GM10847 (cell line): ENCODE results near the gene ABLIM2.

Source experiments
- POLR2A ChIP-seq: IDR thresholded peaks from 2 replicates; pipeline ENCODE4 v1.6.1; 2011; ENCODE audit not compliant: insufficient read length; ENCODE audit errors: extremely low read depth

ABLIM2 gene

DNA sequence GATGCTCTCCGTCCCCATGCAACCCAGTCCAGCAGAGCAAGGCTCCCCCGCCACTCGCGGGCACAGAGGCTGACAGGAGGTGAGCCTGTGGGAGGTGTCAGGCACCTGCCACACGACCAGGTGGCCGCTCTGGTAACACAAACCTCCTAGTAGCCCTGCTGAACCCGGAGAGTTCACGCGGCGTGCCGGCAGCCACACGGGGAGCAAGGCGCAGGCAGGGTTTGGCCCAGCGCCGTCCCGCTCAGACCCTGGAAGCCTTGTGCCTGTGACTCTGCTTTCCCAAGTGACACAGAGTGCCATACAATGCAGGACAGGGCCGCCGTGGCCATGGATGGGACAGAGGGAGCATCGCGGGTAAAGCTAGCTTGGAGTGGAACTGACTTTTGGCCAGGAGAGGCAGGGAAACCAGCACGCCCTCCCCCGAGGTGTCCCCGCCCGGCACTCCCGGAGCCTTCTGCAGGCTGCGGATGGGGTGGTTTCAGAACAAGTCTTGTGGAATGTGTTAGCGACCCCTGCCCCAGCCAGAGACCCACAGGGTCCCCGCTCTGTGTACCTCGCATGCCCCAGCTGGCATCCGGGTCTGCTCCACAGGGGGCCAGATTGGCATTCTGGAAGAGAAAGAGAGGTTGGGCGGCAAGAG, 174.2 kb downstream of the ABLIM2 start:
- TF ChIP-seq POLR2A, result no peak

DNA sequence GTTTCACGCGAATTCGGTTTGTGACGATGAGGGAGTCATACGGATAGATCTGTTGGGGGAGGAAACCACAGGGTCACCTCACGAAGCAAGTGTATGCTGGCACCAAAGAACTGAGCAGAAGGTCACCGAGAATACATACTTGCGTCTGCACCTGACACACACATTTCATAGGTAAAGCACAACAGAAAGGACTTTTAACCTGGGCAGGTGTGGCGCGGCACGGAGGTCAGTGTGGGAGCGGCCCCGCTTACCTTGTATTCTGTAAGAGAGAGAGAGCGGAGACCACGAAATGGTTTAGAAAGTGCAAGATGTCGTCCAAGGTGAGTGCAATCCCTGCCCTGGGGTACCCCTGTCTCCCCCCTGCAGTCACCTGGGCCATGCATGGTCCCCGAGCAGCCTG, 175.3 kb downstream of the ABLIM2 start:
- TF ChIP-seq POLR2A, result no peak

GRCh38 chr4:7981738-7982394, 176.7 kb downstream of the ABLIM2 start:
- TF ChIP-seq POLR2A, result no peak

DNA sequence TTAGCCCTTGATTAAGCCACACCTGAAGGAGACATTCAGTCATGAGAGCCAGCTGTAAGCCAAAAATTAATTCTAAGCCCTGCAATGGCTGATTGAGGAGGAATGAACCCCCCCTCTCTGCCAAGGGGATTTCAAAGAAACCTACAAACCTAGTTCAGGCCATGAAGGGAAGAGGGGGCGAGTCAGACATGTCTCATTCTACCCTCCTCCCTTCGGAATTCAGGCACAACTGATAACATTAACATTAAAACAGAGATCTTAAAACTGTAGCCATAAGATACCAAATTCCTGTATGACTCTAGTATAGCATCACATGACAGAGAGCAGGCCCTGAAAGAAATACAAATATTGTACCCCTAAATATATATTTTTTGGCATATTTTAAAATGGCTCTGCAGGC, 178.6 kb downstream of the ABLIM2 start:
- no peak for TF ChIP-seq POLR2A

GRCh38 chr4:7979652-7979968, 179.0 kb downstream of the ABLIM2 start:
- no peak for TF ChIP-seq POLR2A

DNA sequence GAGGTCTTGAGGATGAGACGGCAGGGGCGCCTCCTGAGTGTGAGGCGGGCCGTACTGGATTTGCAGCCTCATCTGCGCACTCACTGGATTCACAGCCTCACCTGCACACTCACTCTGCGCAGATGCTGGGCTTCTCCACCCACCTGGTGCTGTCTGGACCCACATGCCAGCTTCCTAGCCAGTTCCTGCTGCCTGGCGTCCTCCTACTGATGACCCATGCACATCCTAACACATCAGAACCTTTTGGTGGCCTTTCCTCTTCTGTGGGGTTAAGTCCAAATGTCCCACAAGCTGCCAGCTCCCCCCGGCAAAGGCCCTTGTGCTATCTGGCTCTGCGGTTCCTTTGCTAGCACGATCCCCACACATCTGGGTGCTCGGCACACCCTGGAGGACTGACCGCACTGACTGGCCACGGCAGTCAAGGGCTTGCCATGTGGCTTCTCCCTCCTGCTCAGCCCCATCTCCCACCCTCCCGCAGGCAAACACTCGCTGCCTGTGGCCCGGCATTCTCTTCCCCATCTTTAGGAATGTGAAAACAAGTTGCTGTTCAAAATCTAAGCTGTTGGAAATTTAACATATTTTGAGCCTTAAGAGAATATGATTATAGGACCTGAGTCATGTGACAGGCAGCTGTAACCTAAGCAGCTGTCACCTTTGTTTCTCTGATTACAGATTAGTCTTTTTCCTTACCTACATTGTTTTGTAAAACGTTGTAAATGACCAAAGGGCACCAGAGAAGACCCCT, 179.5 kb downstream of the ABLIM2 start:
- no peak for TF ChIP-seq POLR2A

DNA sequence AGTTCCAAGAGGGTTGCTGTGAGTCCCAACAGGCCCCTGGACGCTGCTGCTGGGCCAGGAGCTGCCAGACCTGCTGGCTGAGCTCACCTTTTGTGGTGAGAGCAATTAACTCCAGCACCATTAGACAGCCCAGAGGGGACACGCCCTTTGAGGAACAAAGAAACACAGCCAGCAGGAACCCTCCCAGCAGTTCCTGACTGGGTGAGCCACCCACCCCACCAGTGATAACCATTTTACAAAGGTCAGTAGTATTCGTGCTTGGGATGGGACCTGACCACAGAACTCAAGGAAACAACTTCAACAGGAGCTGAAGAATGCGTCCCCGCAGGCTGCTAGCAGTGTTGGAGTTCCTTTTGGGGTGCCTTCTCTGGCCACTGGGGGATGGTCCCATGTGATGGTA, 180.1 kb downstream of the ABLIM2 start:
- no peak for TF ChIP-seq POLR2A

- TF ChIP-seq POLR2A, result no peak
These were observed 182.0 kb downstream of the ABLIM2 start for GRCh38 chr4:7976634-7977033.

DNA sequence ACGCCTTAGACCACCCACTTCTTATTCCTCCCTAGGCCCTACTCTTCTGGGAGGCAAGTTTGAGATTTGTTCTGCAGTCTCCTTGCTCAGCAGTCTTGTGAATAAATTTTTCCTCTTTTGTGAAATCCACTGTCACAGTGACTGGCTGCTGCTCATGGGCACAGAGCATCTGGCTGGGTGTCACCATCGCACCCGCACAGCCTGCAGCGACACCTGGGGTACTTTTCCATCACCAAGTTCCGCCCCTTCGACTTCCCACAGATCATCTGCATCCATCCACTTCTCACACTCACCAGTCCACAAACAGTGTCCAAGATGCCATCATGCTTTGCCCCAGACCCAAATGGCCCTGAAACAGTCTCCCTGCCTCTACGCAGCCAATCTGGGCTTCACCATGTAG, 182.6 kb downstream of the ABLIM2 start:
- TF ChIP-seq POLR2A, result no peak

- TF ChIP-seq POLR2A, result no peak
These were observed 184.2 kb downstream of the ABLIM2 start for GRCh38 chr4:7974425-7974824.

DNA sequence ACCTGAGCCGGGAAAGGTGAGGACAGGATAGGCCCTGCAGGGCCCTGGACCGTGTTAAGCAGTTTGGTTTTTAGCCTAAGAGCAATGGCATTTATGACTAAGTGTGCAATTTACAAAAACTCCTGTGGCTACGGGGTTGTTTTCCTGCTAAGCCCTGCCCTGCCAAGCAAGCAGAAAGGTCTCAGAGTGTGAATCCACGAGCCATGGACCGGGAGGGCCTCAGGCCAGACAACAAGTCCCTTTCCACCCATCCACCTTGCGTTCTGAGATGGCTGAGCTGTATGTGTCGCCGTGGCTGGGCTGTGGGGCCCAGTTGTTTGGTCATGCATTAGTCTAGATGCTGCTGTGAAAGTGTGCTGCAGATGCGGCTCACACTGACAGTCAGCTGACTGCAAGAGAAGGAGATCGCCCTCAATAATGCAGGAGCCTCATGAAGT, 185.1 kb downstream of the ABLIM2 start:
- TF ChIP-seq POLR2A, result no peak

DNA sequence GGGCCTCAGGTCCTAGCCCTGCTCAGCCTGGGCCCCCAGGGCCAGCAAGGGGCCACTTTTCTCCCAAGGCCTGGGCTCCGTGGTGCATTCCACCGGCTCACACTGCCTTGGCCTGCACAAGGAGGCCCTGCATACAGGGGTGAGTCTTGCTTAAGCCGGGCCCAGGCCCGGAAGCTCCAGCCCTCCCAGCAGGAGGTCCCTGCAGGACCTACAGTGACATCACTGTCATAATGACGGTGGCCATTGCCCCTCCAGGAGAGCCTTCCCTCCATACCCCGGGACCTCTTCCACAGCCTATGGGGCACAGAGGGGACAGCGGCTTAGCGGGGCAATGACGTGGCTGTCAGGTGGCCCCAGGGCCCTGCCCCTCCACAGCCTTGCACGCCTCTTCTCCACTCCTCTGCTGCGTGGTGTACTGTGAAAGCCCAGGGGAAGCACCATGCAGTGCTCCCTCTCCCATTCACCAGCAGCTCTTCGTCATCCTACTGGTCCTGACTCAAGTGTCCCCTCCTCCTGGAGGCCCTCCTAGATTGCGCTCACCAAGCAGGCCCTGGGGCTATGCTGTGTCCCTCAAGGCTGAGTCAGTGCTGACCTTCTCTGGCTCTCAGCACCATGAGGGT, 186.6 kb downstream of the ABLIM2 start:
- TF ChIP-seq POLR2A, result no peak

- TF ChIP-seq POLR2A, result no peak
These were observed 187.4 kb downstream of the ABLIM2 start for GRCh38 chr4:7971159-7971631.

- TF ChIP-seq POLR2A, result no peak
These were observed 188.2 kb downstream of the ABLIM2 start for GRCh38 chr4:7970361-7970946.

DNA sequence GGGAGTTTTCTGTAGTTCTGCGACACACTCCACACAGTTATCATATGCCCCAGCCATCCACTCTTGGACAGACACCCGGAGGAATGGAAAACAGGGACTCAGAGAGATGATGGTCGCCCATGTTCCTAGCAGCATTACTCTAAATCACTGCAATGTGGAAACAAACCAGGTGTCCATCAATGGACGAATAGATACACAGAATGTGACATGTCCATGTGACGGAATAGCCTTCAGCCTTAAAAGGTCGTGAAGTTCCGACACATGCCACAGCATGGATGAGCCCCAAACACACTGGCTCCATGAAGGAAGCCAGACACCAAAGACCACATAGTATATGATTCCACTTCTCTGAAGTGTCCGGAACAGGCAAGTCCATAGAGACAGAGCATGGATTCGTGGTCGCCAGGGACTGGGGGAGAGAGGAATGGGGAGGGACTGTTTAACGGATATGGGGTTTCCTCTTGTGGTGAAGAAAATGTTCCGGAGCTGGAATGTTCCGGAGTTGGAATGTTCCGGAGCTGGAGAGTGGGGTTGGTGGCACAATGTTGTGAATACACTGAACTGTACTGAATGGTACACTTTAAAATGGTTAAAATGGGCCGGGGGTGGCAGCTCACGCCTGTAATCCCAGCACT, 190.2 kb downstream of the ABLIM2 start:
- TF ChIP-seq POLR2A, result no peak
